WTC11 (cell line): Measurements from ENCODE around the gene SCN4B.

Experiments
- CBFB ChIP-seq: sonication (generic); formaldehyde crosslinking; IDR thresholded peaks from 2 replicates; pipeline ENCODE4 v1.8.1; 2022; ENCODE audit warnings: mild to moderate bottlenecking, low read depth, missing genetic modification reagents
- NR2C2 ChIP-seq: sonication (generic); formaldehyde crosslinking; IDR thresholded peaks from 2 replicates; pipeline ENCODE4 v1.8.0; 2022; ENCODE audit warnings: mild to moderate bottlenecking, missing genetic modification reagents
- TF ChIP-seq, protein P1 (sequence below): sonication (generic); formaldehyde crosslinking; IDR thresholded peaks from 2 replicates; pipeline ENCODE4 v1.8.1; 2023; ENCODE audit warnings: mild to moderate bottlenecking, missing genetic modification reagents, borderline replicate concordance
- TF ChIP-seq, protein P2 (sequence below): sonication (generic); formaldehyde crosslinking; IDR thresholded peaks from 2 replicates; pipeline ENCODE4 v1.8.0; 2022; ENCODE audit warnings: mild to moderate bottlenecking, missing genetic modification reagents
- TF ChIP-seq, protein P3 (sequence below): sonication (generic); formaldehyde crosslinking; IDR thresholded peaks from 2 replicates; pipeline ENCODE4 v1.8.1; 2022; ENCODE audit warnings: low read depth, missing genetic modification reagents, borderline replicate concordance
- TF ChIP-seq, protein P4 (sequence below): sonication (generic); formaldehyde crosslinking; IDR thresholded peaks from 2 replicates; pipeline ENCODE4 v1.8.0; 2022; ENCODE audit warnings: mild to moderate bottlenecking, missing genetic modification reagents
- TF ChIP-seq, protein P5 (sequence below): fragments of 200-600 bp; IDR thresholded peaks from 2 replicates; pipeline ENCODE4 v1.8.0; 2022; ENCODE audit warnings: antibody characterized with exemption
- TF ChIP-seq, protein P6 (sequence below): sonication (generic); formaldehyde crosslinking; IDR thresholded peaks from 2 replicates; pipeline ENCODE4 v1.8.1; 2023; ENCODE audit warnings: mild to moderate bottlenecking, missing genetic modification reagents, moderate library complexity

DNA sequence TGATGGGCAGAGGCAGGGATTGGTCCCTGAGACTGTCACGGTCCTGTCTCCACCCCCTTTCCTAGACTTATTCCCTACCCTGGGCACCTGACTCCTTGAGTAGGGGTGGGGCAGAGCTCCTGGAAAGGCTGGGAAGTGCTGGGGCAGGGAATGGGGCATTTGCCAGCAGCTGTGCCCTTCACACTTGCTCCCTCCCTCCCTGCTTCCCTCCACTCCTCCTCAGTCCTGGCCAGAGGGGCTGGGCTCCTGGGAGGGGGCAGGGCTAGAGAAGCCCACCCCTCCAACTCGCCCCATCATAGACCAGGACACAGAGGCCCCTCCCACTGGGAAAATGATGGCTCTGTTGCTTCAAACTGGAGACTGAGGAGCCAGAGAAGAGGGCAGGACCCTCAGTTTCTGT lies 12.3 kb upstream of the SCN4B start:
- TF ChIP-seq, protein P1, sequence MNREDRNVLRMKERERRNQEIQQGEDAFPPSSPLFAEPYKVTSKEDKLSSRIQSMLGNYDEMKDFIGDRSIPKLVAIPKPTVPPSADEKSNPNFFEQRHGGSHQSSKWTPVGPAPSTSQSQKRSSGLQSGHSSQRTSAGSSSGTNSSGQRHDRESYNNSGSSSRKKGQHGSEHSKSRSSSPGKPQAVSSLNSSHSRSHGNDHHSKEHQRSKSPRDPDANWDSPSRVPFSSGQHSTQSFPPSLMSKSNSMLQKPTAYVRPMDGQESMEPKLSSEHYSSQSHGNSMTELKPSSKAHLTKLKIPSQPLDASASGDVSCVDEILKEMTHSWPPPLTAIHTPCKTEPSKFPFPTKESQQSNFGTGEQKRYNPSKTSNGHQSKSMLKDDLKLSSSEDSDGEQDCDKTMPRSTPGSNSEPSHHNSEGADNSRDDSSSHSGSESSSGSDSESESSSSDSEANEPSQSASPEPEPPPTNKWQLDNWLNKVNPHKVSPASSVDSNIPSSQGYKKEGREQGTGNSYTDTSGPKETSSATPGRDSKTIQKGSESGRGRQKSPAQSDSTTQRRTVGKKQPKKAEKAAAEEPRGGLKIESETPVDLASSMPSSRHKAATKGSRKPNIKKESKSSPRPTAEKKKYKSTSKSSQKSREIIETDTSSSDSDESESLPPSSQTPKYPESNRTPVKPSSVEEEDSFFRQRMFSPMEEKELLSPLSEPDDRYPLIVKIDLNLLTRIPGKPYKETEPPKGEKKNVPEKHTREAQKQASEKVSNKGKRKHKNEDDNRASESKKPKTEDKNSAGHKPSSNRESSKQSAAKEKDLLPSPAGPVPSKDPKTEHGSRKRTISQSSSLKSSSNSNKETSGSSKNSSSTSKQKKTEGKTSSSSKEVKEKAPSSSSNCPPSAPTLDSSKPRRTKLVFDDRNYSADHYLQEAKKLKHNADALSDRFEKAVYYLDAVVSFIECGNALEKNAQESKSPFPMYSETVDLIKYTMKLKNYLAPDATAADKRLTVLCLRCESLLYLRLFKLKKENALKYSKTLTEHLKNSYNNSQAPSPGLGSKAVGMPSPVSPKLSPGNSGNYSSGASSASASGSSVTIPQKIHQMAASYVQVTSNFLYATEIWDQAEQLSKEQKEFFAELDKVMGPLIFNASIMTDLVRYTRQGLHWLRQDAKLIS (CRISPR knock-in tag), result no peak
- TF ChIP-seq, protein P2, sequence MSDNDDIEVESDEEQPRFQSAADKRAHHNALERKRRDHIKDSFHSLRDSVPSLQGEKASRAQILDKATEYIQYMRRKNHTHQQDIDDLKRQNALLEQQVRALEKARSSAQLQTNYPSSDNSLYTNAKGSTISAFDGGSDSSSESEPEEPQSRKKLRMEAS, result no peak
- TF ChIP-seq NR2C2 (no peak), CBFB (CRISPR knock-in tag) (no peak)
- TF ChIP-seq, protein P3, sequence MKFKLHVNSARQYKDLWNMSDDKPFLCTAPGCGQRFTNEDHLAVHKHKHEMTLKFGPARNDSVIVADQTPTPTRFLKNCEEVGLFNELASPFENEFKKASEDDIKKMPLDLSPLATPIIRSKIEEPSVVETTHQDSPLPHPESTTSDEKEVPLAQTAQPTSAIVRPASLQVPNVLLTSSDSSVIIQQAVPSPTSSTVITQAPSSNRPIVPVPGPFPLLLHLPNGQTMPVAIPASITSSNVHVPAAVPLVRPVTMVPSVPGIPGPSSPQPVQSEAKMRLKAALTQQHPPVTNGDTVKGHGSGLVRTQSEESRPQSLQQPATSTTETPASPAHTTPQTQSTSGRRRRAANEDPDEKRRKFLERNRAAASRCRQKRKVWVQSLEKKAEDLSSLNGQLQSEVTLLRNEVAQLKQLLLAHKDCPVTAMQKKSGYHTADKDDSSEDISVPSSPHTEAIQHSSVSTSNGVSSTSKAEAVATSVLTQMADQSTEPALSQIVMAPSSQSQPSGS (CRISPR knock-in tag), result no peak
- TF ChIP-seq, protein P4, sequence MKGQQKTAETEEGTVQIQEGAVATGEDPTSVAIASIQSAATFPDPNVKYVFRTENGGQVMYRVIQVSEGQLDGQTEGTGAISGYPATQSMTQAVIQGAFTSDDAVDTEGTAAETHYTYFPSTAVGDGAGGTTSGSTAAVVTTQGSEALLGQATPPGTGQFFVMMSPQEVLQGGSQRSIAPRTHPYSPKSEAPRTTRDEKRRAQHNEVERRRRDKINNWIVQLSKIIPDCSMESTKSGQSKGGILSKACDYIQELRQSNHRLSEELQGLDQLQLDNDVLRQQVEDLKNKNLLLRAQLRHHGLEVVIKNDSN (CRISPR knock-in tag), result no peak
- TF ChIP-seq, protein P5, sequence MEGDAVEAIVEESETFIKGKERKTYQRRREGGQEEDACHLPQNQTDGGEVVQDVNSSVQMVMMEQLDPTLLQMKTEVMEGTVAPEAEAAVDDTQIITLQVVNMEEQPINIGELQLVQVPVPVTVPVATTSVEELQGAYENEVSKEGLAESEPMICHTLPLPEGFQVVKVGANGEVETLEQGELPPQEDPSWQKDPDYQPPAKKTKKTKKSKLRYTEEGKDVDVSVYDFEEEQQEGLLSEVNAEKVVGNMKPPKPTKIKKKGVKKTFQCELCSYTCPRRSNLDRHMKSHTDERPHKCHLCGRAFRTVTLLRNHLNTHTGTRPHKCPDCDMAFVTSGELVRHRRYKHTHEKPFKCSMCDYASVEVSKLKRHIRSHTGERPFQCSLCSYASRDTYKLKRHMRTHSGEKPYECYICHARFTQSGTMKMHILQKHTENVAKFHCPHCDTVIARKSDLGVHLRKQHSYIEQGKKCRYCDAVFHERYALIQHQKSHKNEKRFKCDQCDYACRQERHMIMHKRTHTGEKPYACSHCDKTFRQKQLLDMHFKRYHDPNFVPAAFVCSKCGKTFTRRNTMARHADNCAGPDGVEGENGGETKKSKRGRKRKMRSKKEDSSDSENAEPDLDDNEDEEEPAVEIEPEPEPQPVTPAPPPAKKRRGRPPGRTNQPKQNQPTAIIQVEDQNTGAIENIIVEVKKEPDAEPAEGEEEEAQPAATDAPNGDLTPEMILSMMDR, result no peak
- TF ChIP-seq, protein P6, sequence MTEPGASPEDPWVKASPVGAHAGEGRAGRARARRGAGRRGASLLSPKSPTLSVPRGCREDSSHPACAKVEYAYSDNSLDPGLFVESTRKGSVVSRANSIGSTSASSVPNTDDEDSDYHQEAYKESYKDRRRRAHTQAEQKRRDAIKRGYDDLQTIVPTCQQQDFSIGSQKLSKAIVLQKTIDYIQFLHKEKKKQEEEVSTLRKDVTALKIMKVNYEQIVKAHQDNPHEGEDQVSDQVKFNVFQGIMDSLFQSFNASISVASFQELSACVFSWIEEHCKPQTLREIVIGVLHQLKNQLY, result no peak
